Large intestine (tissue), 3 donors: Measurements from ENCODE around the gene GAST. TPM values are rescaled to one million over a fixed set of nuclear protein-coding genes. Genes with fewer than 3 reads are reported as not detected.

Experiments used
- DNase-seq, 2 donors: peaks; one replicate each; pipeline versions ENCODE4 v3.0.0 to v3.0.0-alpha.2; 2013
- H3K27ac ChIP-seq: one replicate; pipeline ENCODE4 v1.5.1; 2013; ENCODE audit warnings: low read length
- H3K27me3 ChIP-seq: 2 replicates; pipeline ENCODE4 v1.6.1; 2013; ENCODE audit warnings: low read length; ENCODE audit not compliant: control insufficient read depth, insufficient read depth
- H3K36me3 ChIP-seq: 2 replicates; pipeline ENCODE4 v1.6.1; 2013; ENCODE audit warnings: low read length; ENCODE audit not compliant: control insufficient read depth, insufficient read depth
- H3K4me1 ChIP-seq: one replicate; pipeline ENCODE4 v1.6.1; 2013; ENCODE audit warnings: low read length; ENCODE audit not compliant: control insufficient read depth, insufficient read depth
- H3K4me3 ChIP-seq: one replicate; pipeline ENCODE4 v1.5.1; 2013; ENCODE audit warnings: low read length
- H3K9me3 ChIP-seq: one replicate; pipeline ENCODE4 v1.6.1; 2013; ENCODE audit warnings: mild to moderate bottlenecking, low read depth, low read length, moderate library complexity; ENCODE audit not compliant: control insufficient read depth
- WGBS: methylation state at CpG from one replicate; pipeline ENCODE4 v1.1.5; 2013; ENCODE audit warnings: low lambda C conversion rate; ENCODE audit not compliant: insufficient coverage; 5-methylcytosine and 5-hydroxymethylcytosine counted together
- polyA plus RNA-seq: library from polyadenylated mRNA; unstranded; fragments of 120-200 nt; gene quantifications from one replicate; pipeline ENCODE4 v1.2.1, GENCODE V29; 2013

Gene GAST
- polyA plus RNA-seq, 1 donor: 0.28 TPM

DNA sequence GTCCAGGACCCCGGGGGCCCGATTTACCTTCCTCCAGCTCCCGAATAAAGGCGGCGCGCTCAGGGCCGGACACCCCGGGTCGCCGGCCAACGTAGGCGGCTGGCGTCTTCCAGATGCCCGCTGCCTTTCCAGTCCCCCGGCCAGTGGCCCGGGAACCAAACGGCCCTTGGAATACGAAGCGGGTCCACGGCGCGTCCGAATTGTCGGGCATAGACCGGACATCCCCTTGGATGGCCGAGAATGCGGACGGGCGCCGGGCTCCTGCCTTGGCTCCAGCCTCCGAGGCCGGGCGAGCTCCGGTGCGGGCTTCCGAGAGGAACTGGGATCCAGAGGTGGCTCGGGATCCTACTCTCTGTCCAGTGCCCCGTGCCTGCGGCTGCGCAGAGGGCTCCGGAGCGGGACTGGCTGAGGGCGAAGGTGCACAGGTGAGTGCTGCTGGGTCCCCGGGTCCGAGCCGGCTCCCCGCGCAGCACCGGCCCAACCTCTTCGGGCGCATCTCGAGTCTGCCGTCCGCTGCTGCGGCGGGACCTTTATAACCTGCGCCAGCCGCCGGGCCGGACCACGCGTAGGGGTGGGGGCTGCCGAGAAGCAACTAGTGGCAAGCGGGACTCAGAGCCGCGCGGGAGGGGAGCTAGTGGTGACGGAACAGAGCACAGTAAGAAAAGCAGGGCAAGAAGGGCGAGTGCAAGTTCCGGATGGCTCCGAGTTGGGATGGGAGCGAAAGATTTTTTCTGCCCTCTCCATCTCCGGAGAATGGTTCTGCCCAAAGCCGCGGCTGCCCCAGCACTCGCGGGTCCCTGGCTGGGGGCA, 22.2 kb downstream of the GAST start, which contains the start of gene HAP1:
TSS of gene HAP1 (minus strand) at position 505 of the 810 bp plus-strand sequence. CDS start at position 496, 9 bp downstream.
- Histone ChIP-seq H3K36me3 (no peaks in the 10 kb centered on the region), H3K27me3 (peaks cover 76% of the 10 kb centered on the region), H3K4me1 (peaks cover 10% of the 10 kb centered on the region), H3K27ac (no peak within 1 kb of the TSS), H3K9me3 (peaks cover 13% of the 10 kb centered on the region), H3K4me3 (peak within 1 kb of the TSS; percentile 18)
- DNase-seq: no peak
- WGBS: no CpG with 5 or more reads among the region's 77 CpGs

DNA sequence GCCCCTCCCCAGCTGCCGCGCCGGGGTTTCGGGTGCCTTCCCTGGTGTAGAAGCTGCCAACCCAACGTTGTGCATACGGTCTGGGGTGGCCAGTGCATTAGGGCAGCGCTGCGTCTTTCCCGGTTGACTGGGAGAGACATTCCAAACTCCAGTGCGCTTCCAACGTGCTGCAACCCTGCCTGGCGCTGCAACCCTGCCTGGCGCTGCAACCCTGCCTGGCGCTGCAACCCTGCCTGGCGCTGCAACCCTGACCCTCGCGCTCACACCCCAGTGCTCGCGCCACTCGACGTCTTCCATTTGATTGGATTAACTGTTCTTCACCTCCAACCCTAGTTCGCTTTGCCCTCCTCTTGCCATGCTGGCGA, 22.8 kb downstream of the GAST start:
- Histone ChIP-seq H3K27me3 (peaks cover 76% of the 10 kb centered on the region), H3K36me3 (no peaks in the 10 kb centered on the region), H3K4me3 (peak overlapping the region; percentile 18), H3K4me1 (peaks cover 10% of the 10 kb centered on the region), H3K9me3 (peaks cover 13% of the 10 kb centered on the region), H3K27ac (no peak overlapping the region)
- whole genome bisulfite sequencing: no CpG with 5 or more reads among the region's 23 CpGs
- DNase-seq: no peak

DNA sequence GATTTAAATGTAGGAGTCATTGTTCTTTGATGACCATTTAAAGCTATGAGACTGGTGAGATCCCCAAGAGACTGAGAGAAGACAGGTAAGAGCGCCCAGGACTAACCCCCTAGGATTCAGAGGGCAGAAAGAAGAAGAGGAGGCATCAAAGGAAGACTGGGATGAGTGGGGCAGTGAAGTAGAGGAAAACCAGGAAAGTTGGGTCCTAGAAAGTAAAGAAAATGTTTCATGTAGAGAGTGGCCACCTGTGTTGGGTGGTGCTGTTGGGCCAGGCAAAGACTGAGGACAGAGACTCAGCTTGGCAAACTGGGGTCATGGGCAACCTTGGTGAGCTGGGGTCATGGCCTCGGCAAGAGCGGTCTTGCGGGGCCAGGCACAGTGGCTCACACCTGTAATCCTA, 23.6 kb downstream of the GAST start:
- H3K27me3 ChIP-seq: peaks cover 69% of the 10 kb centered on the region
- WGBS: 100% methylated on average over 1 of the region's 4 CpGs
- no peak for DNase-seq

DNA sequence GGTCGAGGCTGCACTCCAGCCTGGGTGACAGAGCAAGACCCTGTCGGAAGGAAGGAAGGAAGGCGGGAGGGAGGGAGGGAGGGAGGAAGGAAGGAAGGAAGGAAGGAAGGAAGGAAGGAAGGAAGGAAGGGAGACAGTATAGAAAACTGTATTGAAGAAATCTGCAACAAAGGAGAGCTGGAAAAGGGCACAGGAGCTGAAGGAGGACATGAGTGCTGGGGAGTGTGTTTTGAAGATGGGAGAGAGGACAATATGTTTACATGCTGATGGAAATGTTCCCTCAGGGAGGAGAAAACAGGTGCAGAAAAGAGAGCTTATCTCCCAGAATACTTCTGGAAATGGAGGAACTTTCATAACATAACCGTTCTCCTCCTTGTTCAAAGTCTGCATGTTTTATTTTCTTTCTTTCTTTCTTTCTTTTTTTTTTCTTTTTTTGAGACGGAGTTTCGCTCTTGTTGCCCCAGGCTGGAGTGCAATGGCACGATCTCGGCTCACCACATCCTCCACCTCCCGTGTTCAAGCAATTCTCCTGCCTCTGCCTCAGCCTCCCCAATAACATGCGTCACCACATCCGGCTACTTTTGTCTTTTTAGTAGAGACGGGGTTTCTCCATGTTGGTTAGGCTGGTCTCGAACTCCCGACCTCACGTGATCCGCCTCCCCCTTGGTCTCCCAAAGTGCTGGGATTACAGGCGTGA, 25.0 kb downstream of the GAST start:
- Histone ChIP-seq H3K27ac (no peak overlapping the region), H3K4me1 (peaks cover 10% of the 10 kb centered on the region), H3K9me3 (peaks cover 13% of the 10 kb centered on the region), H3K27me3 (peaks cover 56% of the 10 kb centered on the region), H3K36me3 (no peaks in the 10 kb centered on the region), H3K4me3 (no peak overlapping the region)
- DNase-seq: no peak
- WGBS: 67% methylated on average over 7 of the region's 17 CpGs

More for the DNA sequence above, 23.6 kb downstream of the GAST start:
- H3K36me3 ChIP-seq: no peaks in the 10 kb centered on the region
- no peak overlapping the region for H3K4me3 ChIP-seq
- peaks cover 13% of the 10 kb centered on the region for H3K9me3 ChIP-seq
- H3K27ac ChIP-seq: no peak overlapping the region
- peaks cover 10% of the 10 kb centered on the region for H3K4me1 ChIP-seq

DNA sequence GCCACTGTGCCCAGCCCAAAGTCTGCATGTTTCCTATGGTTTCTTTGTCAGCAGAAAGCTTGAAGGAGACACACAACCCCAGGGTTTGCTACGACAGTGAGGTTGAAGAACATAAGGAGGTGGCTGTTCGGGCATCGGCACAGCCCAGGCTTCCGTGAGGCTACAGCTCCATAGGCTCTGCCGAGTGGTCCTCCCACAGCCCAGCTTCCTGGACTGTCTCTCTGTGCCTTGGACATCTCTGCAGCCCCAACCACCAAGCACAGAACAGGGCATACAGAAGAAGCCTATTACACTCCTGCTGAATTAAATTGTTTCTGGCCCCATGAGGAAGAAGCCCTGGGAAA, 25.5 kb downstream of the GAST start:
- H3K4me1 ChIP-seq: peaks cover 10% of the 10 kb centered on the region
- no peak for DNase-seq
- H3K4me3 ChIP-seq: no peak overlapping the region
- H3K27me3 ChIP-seq: peaks cover 51% of the 10 kb centered on the region
- WGBS: no CpG with 5 or more reads among the region's 5 CpGs
- H3K27ac ChIP-seq: no peak overlapping the region
- peaks cover 13% of the 10 kb centered on the region for H3K9me3 ChIP-seq
- H3K36me3 ChIP-seq: no peaks in the 10 kb centered on the region

DNA sequence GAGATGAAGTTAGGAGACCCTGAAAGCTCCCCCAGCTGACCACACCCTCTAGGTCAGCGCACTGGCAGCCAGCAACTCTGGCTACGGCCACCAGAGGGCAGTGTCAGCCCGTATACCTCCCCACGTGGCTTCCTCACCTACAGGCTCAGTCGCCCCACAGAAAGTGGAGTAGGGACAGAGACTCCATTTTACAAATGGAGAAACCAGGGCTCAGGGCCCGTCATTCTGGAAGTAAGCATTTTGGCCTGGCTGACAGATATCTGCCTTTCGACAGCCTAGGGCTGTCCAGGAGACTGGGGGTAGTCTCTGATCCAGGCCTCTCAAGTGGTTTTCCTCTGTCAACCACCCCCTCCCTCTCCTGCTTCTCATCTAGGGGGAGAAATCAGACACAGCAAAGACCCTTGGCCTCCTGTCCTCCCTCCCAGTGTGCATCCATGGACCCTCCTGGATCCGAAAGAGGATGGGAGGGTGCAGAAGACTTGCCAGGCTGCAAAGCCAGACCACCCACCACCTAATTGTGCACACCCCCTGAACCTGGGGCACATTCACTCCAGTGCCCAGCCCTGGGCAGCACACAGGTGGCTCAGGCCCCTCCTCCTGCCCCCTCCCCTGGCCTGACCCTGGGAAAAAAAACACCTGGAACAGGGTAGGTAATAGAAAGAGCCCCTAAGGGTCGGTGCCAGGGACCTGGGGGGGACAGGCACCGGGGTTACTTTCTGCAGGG, 26.1 kb downstream of the GAST start:
- no peak overlapping the region for H3K27ac ChIP-seq
- peak; percentile 71 to 73 for DNase-seq
- peaks cover 10% of the 10 kb centered on the region for H3K4me1 ChIP-seq
- no peak overlapping the region for H3K4me3 ChIP-seq
- H3K36me3 ChIP-seq: no peaks in the 10 kb centered on the region
- H3K9me3 ChIP-seq: peaks cover 13% of the 10 kb centered on the region
- no CpG with 5 or more reads among the region's 10 CpGs for WGBS
- H3K27me3 ChIP-seq: peaks cover 45% of the 10 kb centered on the region

DNA sequence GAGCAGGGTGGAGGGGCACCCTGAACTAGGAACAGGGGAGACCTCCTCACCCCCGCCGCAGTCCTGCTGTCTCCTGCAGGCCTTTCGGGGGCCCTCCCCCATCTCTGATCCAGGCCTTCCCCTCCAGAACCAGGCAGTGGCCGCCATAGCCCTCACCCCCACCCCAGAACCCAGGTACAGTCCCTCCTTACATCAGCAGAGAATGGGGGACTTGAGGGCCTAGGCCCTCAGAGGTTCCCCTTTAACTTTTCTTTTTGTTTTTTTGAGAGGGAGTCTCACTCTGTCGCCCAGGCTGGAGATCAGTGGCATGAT, 26.6 kb downstream of the GAST start:
- H3K27me3 ChIP-seq: peaks cover 40% of the 10 kb centered on the region
- H3K9me3 ChIP-seq: peaks cover 13% of the 10 kb centered on the region
- no peaks in the 10 kb centered on the region for H3K36me3 ChIP-seq
- H3K4me3 ChIP-seq: no peak overlapping the region
- H3K4me1 ChIP-seq: peaks cover 9% of the 10 kb centered on the region
- 100% methylated on average over 1 of the region's 5 CpGs for WGBS
- H3K27ac ChIP-seq: no peak overlapping the region
- DNase-seq: no peak

DNA sequence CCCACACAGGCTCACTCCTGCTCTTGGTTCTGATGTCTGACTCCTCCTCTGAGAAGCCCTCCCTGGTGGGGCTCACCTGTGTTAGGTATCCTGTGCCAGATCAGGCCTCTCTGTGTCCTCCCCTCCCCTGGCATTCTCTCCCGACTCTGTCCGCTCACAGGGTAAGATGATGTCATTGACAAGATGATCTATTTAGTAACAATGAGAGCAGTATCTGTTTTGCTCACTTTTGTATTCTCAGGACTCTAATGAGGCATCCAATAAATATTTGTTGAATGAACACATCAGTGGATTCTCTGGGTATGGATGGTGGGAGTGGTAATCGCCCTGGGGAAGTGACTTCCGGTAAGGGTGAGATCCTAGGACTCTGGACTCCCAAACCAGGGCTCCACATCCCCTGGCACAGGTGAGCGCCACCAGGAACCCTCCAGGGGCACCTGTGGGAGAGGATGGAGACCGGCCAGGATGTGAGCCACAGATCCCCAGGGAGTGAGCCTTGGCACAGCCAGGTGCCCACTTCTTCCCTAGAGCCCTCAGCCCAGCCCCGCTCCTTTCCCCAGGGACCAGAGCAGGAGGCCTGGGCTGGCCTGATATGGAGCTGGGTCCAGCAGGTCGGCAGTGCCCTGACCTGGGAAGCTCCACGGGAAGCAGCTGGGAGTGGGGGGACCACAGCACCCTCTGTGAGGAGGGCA, 27.7 kb downstream of the GAST start:
- WGBS: no CpG with 5 or more reads among the region's 9 CpGs
- H3K27me3 ChIP-seq: peaks cover 29% of the 10 kb centered on the region
- no peak for DNase-seq
- no peak overlapping the region for H3K27ac ChIP-seq
- no peak overlapping the region for H3K4me3 ChIP-seq
- H3K4me1 ChIP-seq: peaks cover 5% of the 10 kb centered on the region
- H3K9me3 ChIP-seq: peaks cover 2% of the 10 kb centered on the region
- no peaks in the 10 kb centered on the region for H3K36me3 ChIP-seq

DNA sequence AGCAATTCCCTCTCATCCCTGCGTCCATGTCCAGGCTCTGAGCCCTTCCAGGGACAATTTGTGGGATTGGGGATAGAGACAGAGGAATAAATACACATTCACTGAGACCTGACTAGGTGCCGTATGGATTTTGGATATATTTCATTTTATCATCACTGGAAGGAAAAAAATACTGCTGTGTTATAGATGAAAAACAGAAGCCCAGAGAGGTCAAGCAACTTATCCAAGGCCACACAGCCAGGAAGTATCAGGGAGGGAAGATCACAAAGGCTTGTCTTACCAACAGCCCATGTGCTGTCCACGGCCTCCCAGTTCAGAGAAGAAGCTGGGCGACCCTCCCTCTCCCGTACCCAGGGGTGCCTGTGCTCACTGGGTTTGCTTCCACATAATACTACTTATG, 28.4 kb downstream of the GAST start:
- H3K9me3 ChIP-seq: no peaks in the 10 kb centered on the region
- H3K4me1 ChIP-seq: peaks cover 5% of the 10 kb centered on the region
- 100% methylated on average over 1 of the region's 5 CpGs for WGBS
- H3K36me3 ChIP-seq: no peaks in the 10 kb centered on the region
- H3K27me3 ChIP-seq: peaks cover 22% of the 10 kb centered on the region
- no peak overlapping the region for H3K27ac ChIP-seq
- no peak for DNase-seq
- H3K4me3 ChIP-seq: no peak overlapping the region

DNA sequence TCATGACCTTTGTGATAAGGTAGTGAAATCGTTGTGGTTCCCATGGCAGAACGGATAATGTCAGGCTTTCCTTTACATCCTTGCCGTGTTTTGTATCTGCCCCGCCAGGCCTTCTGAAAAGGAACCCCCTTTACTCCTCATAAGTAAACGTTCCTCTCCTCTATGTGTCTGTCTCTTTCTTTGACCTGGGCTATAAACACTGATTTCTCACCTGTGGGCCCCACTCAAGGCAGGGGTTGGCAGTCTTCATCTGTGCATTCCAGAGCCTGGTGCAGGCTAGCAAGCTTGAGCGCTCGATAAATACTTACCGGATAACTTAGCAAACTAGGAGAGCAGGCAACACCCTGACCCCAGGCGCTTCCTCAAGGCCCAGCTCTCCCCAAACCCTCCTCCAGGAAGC, 29.6 kb downstream of the GAST start:
- no CpG with 5 or more reads among the region's 9 CpGs for WGBS
- Histone ChIP-seq H3K27me3 (peaks cover 11% of the 10 kb centered on the region), H3K4me3 (no peak overlapping the region), H3K36me3 (no peaks in the 10 kb centered on the region), H3K4me1 (peaks cover 5% of the 10 kb centered on the region), H3K9me3 (no peaks in the 10 kb centered on the region), H3K27ac (no peak overlapping the region)
- no peak for DNase-seq
